Measurements from ENCODE around the gene RELN.

RELN gene

GRCh38 chr7:103711413-103711812, 278.0 kb downstream of the RELN start:
- Histone ChIP-seq H2AFZ (ENCODE audit: low read length) (no peak overlapping the region), H3K4me2 (ENCODE audit: low read depth, low read length, poor library complexity, severe bottlenecking) (no peak overlapping the region)

GRCh38 chr7:103710247-103710646, 279.2 kb downstream of the RELN start:
- Histone ChIP-seq H3K9me2 (replicated peaks; ENCODE audit: low read depth, low read length) (no peaks in the 10 kb centered on the region), H3K9ac (ENCODE audit: low read depth, low read length, poor library complexity, severe bottlenecking) (no peak overlapping the region), H2AFZ (ENCODE audit: low read length) (no peak overlapping the region), H3K36me3 (ENCODE audit: insufficient read depth, low read length) (no peaks in the 10 kb centered on the region), H3K27me3 (ENCODE audit: insufficient read depth, low read length, poor library complexity, severe bottlenecking) (no peaks in the 10 kb centered on the region), H3K79me2 (ENCODE audit: insufficient read depth, low read length) (no peaks in the 10 kb centered on the region), H4K20me1 (ENCODE audit: insufficient read depth, low read length, poor library complexity, severe bottlenecking) (no peaks in the 10 kb centered on the region), H3K4me1 (ENCODE audit: insufficient read depth, low read length, poor library complexity, severe bottlenecking) (no peaks in the 10 kb centered on the region), H3K4me2 (ENCODE audit: low read depth, low read length, poor library complexity, severe bottlenecking) (no peak overlapping the region), H3K9me3 (ENCODE audit: insufficient read depth, low read depth, low read length) (no peaks in the 10 kb centered on the region), H3K4me3 (ENCODE audit: low read length, poor library complexity, severe bottlenecking) (no peak overlapping the region), H3F3A (ENCODE audit: low read depth) (no peaks in the 10 kb centered on the region)
- TF ChIP-seq EZH2phosphoT487 (IDR thresholded peaks at IDR 0.05; ENCODE audit: borderline replicate concordance) (no peak), CTCF (conservative IDR thresholded peaks at IDR 0.05; ENCODE audit: low read length) (no peak)

More at GRCh38 chr7:103711413-103711812, 278.0 kb downstream of the RELN start:
- H3K4me1 ChIP-seq (ENCODE audit: insufficient read depth, low read length, poor library complexity, severe bottlenecking), result no peaks in the 10 kb centered on the region
- no peak overlapping the region for H3K9ac ChIP-seq (ENCODE audit: low read depth, low read length, poor library complexity, severe bottlenecking)
- H3F3A ChIP-seq (ENCODE audit: low read depth), result no peaks in the 10 kb centered on the region
- H3K9me2 ChIP-seq (replicated peaks; ENCODE audit: low read depth, low read length), result no peaks in the 10 kb centered on the region
- H3K4me3 ChIP-seq (ENCODE audit: low read length, poor library complexity, severe bottlenecking), result no peak overlapping the region
- H4K20me1 ChIP-seq (ENCODE audit: insufficient read depth, low read length, poor library complexity, severe bottlenecking), result no peaks in the 10 kb centered on the region
- no peaks in the 10 kb centered on the region for H3K79me2 ChIP-seq (ENCODE audit: insufficient read depth, low read length)
- no peaks in the 10 kb centered on the region for H3K9me3 ChIP-seq (ENCODE audit: insufficient read depth, low read depth, low read length)
- no peaks in the 10 kb centered on the region for H3K27me3 ChIP-seq (ENCODE audit: insufficient read depth, low read length, poor library complexity, severe bottlenecking)
- no peaks in the 10 kb centered on the region for H3K36me3 ChIP-seq (ENCODE audit: insufficient read depth, low read length)
- TF ChIP-seq EZH2phosphoT487 (IDR thresholded peaks at IDR 0.05; ENCODE audit: borderline replicate concordance) (no peak), CTCF (conservative IDR thresholded peaks at IDR 0.05; ENCODE audit: low read length) (no peak)

GRCh38 chr7:103706805-103707204, 282.7 kb downstream of the RELN start:
- Histone ChIP-seq H3K9ac (ENCODE audit: low read depth, low read length, poor library complexity, severe bottlenecking) (no peak overlapping the region), H3K4me1 (ENCODE audit: insufficient read depth, low read length, poor library complexity, severe bottlenecking) (no peaks in the 10 kb centered on the region), H3F3A (ENCODE audit: low read depth) (no peaks in the 10 kb centered on the region), H4K20me1 (ENCODE audit: insufficient read depth, low read length, poor library complexity, severe bottlenecking) (no peaks in the 10 kb centered on the region), H3K9me2 (replicated peaks; ENCODE audit: low read depth, low read length) (no peaks in the 10 kb centered on the region), H2AFZ (ENCODE audit: low read length) (no peak overlapping the region), H3K9me3 (ENCODE audit: insufficient read depth, low read depth, low read length) (no peaks in the 10 kb centered on the region), H3K4me3 (ENCODE audit: low read length, poor library complexity, severe bottlenecking) (no peak overlapping the region), H3K36me3 (ENCODE audit: insufficient read depth, low read length) (no peaks in the 10 kb centered on the region), H3K27me3 (ENCODE audit: insufficient read depth, low read length, poor library complexity, severe bottlenecking) (no peaks in the 10 kb centered on the region), H3K4me2 (ENCODE audit: low read depth, low read length, poor library complexity, severe bottlenecking) (no peak overlapping the region), H3K79me2 (ENCODE audit: insufficient read depth, low read length) (no peaks in the 10 kb centered on the region)
- TF ChIP-seq EZH2phosphoT487 (IDR thresholded peaks at IDR 0.05; ENCODE audit: borderline replicate concordance), result no peak
- no peak for TF ChIP-seq CTCF (conservative IDR thresholded peaks at IDR 0.05; ENCODE audit: low read length)
